Activated CD4-positive, alpha-beta T cell treated with anti-CD3 and anti-CD28 coated beads for 1 hour (primary cell): ENCODE results near the gene SLC16A1.
"Not testable (repeated sequence)": the region's sequence is repeated elsewhere in the genome, so short reads cannot be mapped to it uniquely, and the experiment has no call there.

Experiments used
- DNase-seq: peaks from one replicate; pipeline ENCODE4 v3.0.0-alpha.2; 2020

Gene SLC16A1, protein sequence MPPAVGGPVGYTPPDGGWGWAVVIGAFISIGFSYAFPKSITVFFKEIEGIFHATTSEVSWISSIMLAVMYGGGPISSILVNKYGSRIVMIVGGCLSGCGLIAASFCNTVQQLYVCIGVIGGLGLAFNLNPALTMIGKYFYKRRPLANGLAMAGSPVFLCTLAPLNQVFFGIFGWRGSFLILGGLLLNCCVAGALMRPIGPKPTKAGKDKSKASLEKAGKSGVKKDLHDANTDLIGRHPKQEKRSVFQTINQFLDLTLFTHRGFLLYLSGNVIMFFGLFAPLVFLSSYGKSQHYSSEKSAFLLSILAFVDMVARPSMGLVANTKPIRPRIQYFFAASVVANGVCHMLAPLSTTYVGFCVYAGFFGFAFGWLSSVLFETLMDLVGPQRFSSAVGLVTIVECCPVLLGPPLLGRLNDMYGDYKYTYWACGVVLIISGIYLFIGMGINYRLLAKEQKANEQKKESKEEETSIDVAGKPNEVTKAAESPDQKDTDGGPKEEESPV

DNA sequence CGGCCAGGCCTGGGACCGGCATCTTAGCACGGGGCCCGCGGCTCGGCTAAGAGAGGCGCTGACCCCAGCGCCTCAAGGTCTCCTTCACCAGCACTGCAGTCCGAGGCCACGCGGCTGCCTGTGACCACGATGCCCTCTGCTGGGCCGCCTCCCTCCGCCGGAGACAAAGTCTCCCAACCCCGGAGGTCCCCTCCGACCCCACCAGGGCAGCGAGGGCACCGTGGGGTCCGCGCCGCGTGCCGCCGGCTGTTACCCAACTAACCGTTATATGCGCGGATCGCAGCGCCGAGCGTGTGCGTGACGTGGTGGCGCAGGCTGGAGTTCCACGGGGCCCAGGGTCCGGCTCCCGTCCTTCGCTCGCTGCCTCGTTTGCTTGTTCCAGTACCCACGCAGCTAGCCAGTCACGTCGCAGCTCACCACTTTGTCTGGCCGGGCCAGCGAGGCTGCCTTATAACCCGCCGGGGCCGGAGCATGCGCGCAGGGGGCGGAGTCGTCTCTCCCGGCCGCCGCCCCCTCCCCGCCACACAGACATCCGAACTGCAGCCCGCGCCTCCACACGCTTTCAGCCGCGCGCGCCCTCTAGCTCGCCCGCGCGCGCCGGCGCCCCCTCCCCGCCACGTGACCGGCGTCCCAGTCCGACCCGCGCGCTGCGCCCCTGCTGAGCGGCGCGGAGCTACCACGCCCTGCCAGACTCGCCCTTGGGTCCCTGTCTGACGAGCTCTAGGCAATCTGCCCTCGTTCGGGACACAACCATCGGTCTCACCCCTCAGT, at the start of gene SLC16A1:
Gene SLC16A1 (minus strand): TSS at position 424 of the 771 bp plus-strand sequence. CDS start 26,888 bp downstream, outside the sequence.
- DNase-seq, result peak; percentile 84

DNA sequence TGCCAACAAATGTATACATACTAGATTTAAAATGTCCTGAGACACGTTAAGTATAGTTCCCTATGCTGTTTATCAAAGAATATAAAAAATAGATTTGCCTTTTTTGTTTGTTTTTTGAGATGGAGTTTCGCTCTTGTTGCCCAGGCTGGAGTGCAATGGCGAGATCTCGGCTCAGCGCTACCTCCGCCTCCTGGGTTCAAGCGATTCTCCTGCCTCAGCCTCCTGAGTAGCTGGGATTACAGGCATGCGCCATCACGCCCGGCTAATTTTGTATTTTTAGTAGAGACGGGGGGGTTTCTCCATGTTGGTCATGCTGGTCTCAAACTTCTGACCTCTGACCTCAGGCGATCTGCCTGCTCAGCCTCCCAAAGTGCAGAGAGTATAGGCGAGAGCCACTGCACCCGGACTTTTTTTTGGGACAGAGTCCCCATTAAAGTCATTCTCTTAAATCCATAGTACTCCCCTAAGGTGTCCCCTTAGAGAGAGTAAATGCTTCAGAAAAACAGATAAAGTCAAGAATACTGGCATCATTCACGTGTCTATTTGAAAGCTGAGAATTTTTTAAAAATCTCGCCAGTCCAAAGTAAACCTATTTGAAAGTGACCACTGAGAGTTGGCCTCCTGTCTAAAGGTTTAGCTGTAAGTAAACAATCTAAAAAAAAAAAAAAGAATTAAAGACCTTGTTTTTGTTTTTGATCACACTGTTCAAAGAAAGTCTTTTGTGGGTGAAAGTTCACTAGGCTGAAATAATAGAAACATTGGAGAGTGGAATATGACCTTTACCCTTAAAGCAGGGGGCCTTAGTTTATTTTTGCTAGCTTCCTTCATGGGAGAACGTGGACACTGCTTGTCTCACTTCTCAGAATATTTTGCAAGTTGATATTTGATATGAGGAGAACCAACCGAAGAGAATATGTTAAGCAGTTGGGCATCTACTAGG, 48.0 kb upstream of the SLC16A1 start:
- DNase-seq, result no peak

DNA sequence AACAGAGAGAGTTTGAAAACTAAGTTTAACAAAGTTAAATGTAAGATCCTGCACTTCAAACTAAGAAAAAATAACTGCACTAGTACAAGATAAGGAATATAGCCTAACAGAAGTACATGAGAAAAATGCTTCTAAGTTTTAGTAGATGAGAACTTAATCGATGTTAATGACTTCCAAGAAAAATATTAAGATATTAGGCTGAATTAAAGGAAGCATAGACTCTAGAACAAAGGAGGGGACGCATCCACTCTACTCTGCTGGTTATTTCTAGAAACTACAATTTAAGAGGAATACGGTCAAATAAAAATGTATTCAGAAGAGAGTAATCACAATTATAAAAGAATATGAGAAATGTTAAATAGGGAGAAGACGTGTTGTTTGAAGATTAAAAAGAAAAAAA, 46.3 kb upstream of the SLC16A1 start:
- no peak for DNase-seq

DNA sequence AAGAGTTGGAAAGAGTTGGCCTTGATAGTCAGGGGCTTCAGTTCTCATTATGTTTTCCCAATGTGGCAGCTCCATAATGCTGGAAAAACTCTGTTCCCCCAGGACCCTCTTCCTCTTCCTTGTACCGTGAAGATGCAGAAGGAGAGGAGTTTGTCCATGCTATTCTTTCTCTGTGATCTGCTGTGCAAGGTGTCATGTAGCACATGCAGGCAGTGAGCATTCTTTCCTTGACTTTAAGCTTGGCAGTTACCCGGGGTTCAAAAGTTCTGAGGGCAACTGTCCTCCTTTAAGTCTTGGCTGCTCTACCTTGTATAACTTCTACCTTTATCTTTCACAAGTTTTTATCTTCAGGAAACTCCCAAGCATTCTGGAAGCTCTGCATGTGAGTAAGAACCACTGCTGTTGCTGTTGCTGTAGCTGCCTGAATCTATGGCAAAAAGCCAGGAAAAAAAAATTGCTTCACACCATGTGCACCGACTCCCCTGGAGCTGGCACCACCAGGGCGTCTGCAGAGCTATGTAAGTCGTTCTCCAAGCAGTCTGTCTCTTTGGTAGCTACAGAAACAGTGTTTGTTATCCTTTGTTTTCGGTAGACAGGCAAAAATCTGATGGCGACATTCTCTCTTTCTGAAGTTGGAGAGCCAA, 42.7 kb upstream of the SLC16A1 start:
- no peak for DNase-seq

DNA sequence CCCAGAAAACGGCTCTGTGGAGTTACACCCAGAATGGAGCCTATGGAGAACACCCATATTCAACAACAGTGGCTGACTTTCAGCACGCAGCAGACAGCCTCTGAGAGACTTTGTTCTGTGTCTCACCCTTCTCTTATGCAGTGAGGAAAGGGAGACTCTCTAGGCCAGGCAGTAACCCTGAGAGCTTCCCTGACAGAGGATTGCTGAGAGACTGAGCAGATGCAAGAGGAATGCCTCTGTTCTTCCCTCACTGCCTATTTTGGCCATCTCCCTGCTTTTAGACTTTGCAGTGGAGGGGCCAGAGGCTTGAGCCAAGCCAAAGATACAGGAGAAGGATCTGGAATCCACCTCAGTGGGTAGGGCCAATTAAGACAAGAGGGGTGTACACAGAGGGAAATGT, 41.8 kb upstream of the SLC16A1 start:
- DNase-seq, result no peak

DNA sequence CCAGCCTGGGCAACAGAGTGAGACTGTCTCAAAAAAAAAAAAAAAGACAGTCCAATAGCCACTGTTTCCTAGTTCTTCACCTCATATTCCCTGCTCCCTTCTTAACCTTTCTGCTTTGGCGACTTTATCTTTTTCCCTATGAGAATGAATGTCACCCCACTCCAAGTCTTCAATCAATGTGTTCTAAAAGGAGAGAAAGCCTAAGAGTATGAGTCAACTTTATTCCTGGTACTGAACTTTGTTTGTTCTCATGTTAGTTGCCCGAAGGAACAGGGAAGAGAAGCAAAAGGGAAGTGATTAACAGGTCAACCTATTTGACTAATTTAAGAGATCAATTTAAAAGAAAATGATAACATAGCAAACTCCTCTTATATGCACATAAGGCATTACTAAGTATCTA, 39.9 kb upstream of the SLC16A1 start:
- no peak for DNase-seq

DNA sequence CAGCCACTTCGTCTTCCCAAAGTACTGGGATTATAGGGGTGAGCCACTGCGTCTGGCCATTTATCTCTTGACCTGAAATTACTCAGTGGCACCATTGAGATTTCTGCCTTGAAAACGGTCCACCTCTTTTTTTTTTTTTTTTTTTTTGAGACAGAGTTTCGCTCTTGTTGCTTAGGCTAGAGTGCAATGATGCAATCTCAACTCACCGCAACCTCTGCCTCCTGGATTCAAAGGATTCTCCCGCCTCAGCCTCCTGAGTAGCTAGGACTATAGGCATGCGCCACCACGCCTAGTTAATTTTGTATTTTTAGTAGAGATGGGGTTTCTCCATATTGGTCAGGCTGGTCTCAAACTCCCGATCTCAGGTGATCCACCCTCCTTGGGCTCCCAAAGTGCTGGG, 39.0 kb upstream of the SLC16A1 start:
- DNase-seq, result not testable (repeated sequence)

DNA sequence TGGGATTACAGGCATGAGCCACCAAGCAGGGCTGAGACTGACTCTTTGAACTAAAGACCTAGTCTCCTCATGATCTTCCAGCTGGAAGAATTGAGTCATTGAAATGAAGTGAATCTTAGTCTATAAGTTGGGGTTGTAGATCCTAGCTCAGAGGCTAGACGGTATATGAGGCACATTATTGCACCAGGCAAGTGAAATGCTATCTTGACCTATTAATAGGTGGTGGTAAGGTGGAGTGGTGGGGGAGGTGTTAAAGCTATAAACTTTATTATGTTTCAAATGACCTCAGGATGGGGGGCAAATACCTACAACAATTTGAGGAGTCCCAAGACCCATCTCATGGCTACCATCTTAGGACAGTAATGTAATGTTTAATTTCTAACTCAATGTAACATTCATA, 36.8 kb upstream of the SLC16A1 start:
- no peak for DNase-seq

DNA sequence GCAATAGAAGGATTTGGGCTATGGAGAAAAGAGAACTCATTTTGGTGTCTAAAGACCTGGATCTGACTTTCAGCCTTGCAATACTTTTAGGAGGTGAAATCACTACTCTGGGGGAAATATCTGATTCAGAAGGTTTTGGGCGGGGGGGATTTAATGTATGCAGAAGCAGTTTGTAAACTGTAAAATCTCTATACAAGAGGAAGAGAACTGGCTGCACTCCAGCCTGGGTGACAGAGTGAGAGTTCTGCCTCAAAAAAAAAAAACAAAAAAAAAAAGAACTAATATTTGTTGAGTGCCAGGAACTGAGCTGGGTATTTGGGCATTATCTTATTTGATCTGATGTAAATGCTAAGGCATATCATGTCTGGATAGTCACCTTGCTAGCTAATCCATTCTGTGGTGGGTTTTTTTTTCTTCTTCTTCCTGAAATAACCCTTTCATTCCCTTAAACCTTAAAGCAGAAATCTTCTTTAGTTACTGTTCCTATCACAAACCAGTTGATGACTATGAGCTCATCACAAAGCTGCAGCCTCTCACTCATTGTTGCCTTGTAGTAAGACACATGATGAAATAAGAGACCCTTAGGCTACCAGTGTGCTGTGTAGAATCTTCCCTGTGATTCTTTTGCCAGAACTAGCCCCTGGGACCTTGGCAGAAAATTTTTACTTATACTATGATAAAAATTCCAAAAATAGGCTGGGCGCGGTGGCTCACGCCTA, 35.6 kb upstream of the SLC16A1 start:
- no peak for DNase-seq

DNA sequence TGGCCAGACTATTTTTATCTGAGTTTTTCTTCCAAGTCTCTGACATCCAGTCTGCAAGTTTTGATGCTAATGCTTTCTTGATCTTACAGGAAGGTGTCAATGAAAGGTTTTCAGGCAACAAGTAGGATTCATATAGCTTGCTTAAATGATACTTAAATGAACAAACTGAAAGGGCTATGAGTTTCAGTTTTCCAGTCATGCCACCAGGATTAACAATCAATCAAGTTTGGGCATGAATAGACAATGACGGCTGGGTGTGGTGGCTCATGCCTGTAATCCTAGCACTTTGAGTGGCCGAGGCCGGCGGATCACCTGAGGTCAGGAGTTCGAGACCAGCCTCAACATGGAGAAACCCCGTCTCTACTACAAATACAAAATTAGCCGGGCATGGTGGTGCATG, 34.3 kb upstream of the SLC16A1 start:
- DNase-seq, result no peak

DNA sequence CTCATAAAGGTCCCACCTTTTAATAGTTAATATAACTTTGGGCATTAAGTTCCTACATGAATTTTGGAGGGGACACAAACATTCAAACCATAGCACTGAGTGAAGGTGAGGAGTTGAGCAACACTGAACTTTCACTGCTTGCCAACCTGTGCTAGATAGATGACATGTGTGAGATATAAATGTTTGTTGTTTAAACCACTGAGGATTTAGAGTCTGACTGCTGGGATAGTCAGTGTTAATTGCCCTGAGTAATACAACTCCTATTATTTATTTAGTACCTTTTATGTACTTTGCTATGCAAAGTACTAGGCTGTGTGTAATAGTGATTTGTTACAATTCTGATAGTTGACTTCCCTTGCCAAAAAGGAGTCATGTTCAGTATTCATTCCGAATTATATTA, 32.4 kb upstream of the SLC16A1 start:
- no peak for DNase-seq

DNA sequence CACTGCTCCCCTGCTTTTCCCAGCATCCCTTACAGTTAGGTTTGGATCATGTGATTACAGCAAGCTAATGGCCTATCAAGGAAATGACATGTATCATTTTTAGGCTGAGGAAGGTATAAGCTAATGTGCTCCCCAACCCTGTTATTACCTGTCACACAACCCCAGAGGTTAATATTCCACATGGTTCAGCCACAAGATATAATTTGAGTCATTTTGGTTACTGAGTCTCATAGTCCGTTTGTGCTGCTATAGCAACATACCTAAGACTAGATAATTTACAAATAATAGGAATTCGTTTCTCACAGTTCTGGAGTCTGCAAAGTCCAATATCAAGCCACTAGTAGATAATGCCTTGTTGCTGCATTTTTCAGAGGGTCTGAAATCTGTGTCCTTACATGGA, 29.1 kb upstream of the SLC16A1 start:
- DNase-seq, result no peak

DNA sequence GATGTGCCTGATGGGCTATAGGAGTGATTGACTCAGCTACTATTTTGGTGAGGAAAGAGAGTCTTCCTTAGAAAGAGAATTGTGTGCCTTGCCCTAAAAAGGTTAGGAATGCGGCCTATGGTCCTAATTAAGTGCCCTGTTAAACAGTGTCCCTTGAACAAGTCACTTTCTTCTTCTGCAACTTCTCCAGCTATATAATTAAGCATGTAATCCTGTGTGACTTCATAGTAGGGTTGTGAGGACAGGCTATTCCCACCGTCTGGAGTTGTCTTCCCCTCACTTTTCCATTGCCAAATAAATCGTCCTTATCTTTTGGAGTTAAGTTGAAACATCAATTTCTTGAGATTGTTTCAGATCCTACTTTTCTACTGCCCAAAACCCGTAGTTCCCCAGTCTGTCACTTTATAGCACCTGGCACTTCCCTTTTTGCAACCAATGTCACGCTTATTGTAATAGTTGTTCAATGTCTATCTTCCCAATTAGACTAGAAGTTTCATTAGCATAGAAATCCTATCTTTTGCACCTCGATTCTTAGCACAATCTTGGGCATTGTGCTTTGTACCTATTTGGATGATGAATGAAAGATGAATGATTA, 27.6 kb upstream of the SLC16A1 start:
- DNase-seq, result no peak

DNA sequence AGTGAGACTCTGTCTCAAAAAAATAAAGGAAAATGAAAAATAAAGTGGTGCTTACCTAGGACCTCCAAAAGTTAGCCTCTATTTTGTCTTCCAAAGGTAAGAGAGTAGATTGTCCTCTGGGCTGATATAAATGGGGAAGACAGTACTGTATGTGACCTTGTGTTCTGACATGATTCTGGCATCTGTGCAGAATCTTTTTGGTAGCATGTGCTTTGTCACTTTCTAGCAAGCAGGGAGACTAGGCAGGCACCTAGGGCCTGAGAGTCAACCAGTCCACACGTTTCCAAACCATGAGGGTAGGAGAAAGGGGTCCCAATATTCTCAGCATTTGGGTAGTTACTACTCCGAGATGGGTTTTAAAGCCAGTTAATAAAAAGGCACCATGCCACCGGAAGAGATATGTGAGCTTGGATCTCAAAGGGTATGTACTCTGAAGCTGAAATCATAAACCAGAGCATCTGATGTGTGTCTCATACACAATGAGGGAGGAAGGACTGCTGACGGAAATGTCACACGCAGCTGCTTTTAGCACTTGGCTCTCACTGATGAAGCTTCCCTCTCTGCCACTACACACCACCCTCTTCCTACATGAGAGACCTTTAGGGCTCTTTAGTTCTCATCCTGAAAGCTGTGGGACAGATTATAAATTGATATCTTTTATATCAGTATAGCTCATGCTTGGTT, 27.0 kb upstream of the SLC16A1 start:
- no peak for DNase-seq

DNA sequence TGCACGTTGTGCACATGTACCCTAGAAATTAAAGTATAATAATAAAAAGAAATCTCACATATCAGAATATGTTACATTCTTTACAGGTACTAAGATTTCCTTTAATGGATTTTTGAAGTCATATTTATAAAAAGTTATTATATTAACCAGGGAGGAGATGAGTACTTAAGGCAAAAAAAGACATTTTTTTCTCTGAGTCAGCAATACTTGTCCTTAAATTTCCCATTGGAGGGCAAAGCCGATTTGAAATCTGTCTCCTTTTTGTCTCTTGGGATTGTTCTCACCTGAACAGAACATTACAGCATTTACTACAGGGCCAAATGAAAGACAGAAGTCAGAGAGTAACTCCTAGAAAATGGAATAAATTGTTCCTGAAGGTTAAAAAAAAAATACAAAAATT, 26.3 kb upstream of the SLC16A1 start:
- DNase-seq, result no peak

DNA sequence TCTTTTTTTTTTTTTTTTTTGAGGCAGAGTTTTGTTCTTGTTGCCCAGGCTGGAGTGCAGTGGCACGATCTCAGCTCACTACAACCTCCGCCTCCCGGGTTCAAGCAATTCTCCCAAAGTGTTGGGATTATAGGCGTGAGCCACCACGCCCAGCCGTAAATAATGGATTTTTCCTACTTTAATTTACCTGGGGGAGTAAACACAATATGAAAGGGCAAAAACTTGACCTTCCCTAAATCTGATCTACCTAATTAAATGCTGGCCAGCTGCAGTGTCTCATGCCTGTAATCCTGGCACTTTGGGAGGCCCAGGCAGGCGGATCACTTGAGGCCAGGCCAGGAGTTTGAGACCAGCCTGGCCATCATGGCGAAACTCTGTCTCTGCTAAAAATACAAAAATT, 25.8 kb upstream of the SLC16A1 start:
- not testable (repeated sequence) for DNase-seq

DNA sequence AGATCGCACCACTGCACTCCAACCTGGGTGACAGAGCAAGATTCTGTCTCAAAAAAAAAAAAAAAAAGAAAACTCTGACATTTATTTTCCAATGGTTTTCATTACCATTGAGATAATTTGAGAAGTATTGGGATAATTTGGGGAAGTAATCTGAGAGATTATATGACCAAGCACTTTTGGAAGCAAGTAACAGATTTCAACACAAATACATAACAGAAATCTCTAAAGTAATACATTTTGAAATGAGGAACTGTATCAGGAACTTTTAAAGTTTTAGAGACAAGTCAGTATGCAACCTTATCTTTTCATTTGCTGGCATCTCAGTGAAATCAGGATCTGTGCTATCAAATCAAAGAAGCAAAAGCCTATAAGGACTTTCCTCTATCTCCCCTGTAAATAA, 25.4 kb upstream of the SLC16A1 start:
- no peak for DNase-seq

DNA sequence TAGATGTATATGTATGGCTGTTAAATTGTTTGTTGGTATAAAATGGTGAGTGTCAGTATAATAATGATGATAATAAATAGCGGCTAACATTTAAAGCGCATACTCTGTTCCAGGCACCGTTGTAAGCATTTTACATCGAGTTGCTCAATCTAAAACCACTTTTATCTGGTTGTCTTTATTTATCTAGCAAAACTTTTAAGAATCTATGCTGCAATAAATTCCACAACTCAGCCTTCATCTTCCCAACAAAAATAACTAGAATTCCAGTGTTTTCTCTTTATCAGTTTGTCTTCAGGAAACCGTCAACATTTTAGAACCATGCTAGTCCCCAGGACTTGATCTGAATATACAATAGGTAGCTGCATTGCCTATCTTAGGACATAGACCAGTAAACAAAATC, 19.3 kb upstream of the SLC16A1 start:
- DNase-seq, result no peak

DNA sequence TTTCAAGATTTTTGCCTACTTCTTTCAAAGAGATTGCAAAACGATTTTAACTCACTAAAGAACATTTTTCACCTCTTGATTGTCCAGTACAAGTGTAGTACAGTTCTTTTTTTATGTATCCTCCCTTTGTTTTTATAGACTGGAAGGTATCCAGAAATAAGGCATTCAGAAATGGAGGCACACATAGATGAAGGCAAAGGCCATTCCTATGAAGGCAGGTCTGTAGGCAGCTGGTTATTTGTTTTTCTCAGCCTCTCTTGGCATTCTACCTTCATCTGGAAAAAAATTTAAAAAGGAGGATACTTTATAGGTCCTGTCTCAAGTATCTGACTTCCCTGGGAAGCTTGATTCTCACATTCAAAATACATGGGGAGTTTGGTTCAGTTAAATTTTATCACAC, 18.6 kb upstream of the SLC16A1 start:
- DNase-seq, result no peak

DNA sequence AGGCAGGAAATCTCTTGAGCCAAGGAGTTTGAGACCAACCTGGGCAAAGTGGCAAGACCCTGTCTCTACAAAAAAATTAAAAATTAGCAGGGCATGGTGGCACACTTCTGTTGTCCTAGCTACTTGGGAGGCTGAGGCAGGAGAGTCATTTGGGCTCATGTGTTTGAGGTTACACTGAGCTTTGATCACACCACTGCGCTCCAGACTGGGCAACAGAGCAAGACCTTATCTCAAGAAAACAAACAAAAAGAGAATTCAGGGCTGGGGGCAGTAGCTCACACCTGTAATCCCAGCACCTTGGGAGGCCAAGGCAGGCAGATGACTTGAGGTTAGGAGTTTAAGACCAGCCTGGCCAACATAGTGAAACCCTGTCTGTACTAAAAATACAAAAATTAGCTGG, 17.8 kb upstream of the SLC16A1 start:
- no peak for DNase-seq

DNA sequence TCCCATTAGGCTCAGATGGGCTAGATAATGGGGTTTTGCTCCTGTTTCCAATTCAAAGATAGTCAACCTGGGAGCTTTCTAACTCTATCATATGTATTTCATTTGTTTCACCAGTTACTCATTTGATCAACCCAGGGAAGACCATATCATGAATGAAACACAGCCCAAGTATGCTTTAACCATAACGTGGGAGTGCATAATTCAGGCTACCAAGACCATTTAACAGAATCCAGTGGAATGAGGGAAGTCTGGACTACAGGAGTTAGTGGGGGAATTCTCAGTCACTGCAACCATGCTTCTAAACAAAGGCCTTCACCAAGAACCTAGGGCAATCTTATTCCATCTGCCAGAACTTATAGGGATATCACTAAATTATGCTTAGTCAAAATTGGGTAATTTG, 15.0 kb upstream of the SLC16A1 start:
- no peak for DNase-seq
